ENCODE results near the gene C21orf58. TPM values are rescaled to one million over a fixed set of nuclear protein-coding genes. Genes with fewer than 3 reads are reported as not detected.

Gene C21orf58
- total RNA-seq, 1 donor: 5.6 TPM

DNA sequence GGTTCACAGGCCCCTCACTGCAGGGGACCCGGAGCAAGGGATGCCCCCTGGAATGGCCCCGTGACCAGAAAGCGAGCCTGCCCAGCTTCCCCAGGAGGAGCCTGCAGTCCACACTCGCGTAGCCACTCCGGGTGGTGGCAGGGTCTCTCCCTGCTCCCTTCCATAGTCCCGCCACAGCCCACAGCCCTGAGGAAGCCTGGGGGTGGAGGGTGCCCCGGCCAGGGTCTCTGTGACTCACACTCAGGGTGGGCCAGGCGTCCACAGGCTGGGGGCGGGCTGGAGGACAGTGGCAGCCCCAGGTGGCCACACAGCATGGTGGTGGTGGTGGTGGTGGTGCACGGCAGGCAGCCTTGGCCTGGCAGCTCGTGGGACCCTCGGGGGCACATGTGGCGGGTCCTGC is 21.9 kb downstream of the C21orf58 start:
- no peak for DNase-seq (ENCODE audit: low read depth)
- H3K4me3 ChIP-seq (ENCODE audit: low read depth, low read length): no peak overlapping the region
- TF ChIP-seq, protein P1, sequence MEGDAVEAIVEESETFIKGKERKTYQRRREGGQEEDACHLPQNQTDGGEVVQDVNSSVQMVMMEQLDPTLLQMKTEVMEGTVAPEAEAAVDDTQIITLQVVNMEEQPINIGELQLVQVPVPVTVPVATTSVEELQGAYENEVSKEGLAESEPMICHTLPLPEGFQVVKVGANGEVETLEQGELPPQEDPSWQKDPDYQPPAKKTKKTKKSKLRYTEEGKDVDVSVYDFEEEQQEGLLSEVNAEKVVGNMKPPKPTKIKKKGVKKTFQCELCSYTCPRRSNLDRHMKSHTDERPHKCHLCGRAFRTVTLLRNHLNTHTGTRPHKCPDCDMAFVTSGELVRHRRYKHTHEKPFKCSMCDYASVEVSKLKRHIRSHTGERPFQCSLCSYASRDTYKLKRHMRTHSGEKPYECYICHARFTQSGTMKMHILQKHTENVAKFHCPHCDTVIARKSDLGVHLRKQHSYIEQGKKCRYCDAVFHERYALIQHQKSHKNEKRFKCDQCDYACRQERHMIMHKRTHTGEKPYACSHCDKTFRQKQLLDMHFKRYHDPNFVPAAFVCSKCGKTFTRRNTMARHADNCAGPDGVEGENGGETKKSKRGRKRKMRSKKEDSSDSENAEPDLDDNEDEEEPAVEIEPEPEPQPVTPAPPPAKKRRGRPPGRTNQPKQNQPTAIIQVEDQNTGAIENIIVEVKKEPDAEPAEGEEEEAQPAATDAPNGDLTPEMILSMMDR (IDR thresholded peaks at IDR 0.05; ENCODE audit: insufficient read depth, low read depth, low read length): no peak

DNA sequence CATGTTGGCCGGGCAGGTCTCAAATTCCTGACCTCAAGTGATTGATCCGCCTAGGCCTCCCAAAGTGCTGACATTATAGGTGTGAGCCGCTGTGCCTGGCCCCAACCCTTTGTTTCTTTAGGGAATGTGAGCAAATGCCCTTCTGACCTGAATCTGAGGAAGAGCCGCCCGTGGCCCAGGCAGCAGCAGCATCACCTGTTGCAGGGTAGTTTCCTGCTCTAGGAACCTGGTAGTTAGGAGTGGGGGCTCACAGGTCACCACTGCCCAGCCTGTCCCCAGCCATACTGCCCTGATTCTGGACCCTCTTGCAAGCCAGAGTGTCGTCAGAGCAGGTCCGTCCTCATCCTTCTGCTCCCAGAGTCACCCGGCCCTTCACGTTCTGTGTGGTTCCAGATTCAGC is 24.5 kb downstream of the C21orf58 start:
- TF ChIP-seq, protein P1 (IDR thresholded peaks at IDR 0.05; ENCODE audit: insufficient read depth, low read depth, low read length): no peak
- H3K4me3 ChIP-seq (ENCODE audit: low read depth, low read length): no peak overlapping the region
- no peak for DNase-seq (ENCODE audit: low read depth)

DNA sequence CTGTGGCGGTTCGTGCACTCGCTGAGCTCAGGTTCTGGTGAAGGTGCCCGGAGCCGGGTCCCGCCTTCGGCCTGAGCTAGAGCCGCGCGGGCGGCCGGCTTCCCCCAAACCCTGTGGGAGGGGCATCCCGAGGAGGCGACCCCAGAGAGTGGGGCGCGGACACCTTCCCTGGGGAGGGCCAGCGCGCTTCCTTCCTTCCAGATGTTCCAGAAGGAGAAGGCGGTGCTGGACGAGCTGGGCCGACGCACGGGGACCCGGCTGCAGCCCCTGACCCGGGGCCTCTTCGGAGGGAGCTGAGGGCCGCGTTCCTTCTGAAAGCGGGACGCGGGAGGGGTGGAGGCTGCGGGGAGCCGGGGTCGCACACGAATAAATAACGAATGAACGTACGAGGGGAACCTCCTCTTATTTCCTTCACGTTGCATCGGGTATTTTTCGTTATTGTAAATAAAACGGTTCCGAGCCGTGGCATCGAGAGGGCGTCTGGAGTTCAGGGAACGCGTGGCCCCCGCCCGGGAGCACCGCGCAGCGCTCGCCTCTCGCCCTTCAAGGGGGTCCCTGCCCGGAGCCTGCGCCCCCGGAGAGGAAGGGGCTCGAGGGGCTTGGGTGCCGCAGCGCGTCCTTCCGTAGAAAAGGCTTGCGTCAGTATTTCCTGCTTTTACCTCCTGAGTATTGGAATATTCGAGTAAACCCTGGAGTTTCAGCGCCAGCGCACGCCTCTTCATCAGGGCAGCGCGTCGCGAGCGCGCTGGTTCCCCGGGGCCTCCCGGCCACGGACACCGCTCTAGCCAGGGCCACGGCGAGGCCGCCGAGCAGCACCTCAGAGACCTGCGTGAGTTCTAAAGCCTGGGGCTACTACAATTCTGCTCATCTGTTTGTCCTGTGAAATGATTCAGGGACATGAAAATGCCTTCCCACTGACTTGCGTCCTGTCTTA is 26.1 kb downstream of the C21orf58 start:
- TF ChIP-seq, protein P1 (IDR thresholded peaks at IDR 0.05; ENCODE audit: insufficient read depth, low read depth, low read length): no peak
- peak overlapping the region; percentile 35 for H3K4me3 ChIP-seq (ENCODE audit: low read depth, low read length)
- DNase-seq (ENCODE audit: low read depth): peak; percentile 24

DNA sequence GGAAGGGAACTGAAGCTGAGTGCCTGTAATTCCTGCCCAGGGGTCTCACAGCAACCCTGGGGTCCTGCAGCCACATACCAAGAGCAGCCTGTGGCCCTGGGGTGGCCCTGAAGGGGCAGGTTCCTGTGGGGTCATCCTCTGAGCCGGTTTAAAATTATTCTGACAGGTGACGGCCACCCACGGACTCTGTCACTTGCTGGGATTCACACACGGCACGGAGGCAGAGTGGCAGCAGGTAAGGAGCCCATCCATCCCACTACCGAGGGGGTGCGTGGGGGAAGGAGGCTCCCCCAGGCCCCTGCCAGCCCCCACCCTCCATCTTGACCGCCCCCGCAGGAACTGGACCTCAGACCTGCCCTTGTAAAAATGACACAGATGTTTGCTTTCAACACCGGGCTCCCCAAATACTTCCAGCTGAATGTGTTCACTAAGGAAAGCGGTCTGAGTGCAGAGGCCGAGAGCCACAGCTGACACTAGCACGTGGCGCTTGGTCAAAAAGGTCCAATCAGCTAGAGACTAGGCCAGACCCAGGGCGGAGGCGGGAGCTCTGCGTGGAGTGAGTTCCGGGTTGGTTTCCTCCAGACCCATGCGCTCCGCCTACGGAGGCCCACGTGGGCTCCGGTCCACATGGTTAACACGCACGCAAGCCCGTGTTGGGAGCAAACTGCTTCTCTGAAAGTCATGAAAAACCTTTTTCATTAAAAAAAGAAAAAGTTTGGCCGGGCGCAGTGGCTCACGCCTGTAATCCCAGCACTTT is 27.5 kb downstream of the C21orf58 start:
- peak; percentile 90 for DNase-seq (ENCODE audit: low read depth)
- H3K4me3 ChIP-seq (ENCODE audit: low read depth, low read length): no peak overlapping the region
- TF ChIP-seq, protein P1 (IDR thresholded peaks at IDR 0.05; ENCODE audit: insufficient read depth, low read depth, low read length): no peak

DNA sequence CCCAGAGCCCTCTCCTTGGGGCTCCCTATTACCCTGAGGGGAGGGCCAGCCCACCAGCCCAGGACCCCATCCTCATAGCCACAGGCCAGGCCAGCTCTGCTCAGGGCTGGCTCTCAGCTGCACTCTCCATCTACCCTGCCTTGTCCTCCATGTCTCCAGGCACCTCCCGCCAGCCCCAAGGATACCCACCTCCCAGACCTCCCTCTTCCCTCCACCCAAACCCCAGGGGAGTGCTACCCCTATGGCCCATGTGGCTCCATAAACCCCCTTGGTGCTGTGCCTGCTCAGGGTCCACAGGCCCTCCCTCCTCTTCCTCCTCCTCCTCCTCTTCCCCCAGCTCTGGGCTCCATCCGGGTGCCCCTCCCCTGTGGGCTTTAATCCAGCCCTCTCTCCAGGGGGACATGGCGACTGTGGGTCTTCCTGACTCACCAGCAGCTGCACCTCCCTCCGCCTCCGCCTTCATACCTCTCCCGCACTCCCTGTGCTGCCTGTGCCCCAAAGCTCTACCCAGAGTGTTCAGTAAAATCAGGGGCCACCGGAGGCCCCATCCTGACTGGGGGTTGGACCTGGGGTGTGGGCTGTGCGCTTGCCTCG is 28.4 kb downstream of the C21orf58 start:
- peak; percentile 27 for DNase-seq (ENCODE audit: low read depth)
- TF ChIP-seq, protein P1 (IDR thresholded peaks at IDR 0.05; ENCODE audit: insufficient read depth, low read depth, low read length): no peak
- H3K4me3 ChIP-seq (ENCODE audit: low read depth, low read length): no peak overlapping the region

DNA sequence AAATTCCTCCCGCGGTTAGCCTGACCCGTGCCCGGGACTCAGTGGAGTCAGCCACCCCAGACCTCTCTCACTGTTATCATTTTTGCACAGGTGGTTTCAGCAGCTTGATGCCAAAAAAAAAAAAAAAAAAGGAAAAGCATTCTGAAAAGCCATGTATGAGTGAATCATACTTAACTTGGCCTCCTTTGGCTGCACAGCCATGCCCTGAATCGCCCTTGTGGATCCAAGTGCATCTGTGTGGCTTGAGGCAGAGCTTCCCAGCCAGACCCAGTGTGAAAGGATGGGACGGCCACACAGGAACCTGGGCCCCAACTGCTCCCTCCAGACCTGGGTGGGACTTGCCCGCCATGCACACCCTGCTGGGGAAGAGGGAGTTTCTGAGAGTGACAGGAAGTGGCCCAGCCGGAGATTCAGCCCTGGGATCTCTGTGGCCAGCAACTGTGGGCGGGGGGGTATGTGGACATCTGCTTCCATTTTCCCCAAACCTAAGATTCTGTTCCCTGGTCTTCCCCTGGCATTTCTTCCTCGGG is 29.0 kb downstream of the C21orf58 start:
- H3K4me3 ChIP-seq (ENCODE audit: low read depth, low read length): no peak overlapping the region

More for the DNA sequence above, 29.0 kb downstream of the C21orf58 start:
- DNase-seq (ENCODE audit: low read depth): peak; percentile 53
- TF ChIP-seq, protein P1 (IDR thresholded peaks at IDR 0.05; ENCODE audit: insufficient read depth, low read depth, low read length): no peak

Measured in fibroblast of villous mesenchyme (primary cell).